ENCODE data around the gene ZNF814. TPM values are rescaled to one million over a fixed set of nuclear protein-coding genes. Genes with fewer than 3 reads are reported as not detected.
A peak's percentile ranks its signal among the peaks of the same experiment; 100 is the strongest.
"Not testable (repeated sequence)": the region's sequence is repeated elsewhere in the genome, so short reads cannot be mapped to it uniquely, and the experiment has no call there.

The ZNF814 gene
- total RNA-seq (2022) (3.1 and 4.0 TPM in 2 replicates), Bru-seq, nascent RNA (percentile 39 among the genes with signal in this experiment), BruChase-seq, experiment 1, labeled RNA remaining after a 6-hour chase (percentile 60 among the genes with signal in this experiment), BruChase-seq, experiment 2, labeled RNA remaining after a 2-hour chase (percentile 47 among the genes with signal in this experiment)
- long read RNA-seq, partial matches to known transcripts = 5 of 18 reads
- long read RNA-seq, other reads (novel, unspliced or antisense) = 11 of 18 reads

DNA sequence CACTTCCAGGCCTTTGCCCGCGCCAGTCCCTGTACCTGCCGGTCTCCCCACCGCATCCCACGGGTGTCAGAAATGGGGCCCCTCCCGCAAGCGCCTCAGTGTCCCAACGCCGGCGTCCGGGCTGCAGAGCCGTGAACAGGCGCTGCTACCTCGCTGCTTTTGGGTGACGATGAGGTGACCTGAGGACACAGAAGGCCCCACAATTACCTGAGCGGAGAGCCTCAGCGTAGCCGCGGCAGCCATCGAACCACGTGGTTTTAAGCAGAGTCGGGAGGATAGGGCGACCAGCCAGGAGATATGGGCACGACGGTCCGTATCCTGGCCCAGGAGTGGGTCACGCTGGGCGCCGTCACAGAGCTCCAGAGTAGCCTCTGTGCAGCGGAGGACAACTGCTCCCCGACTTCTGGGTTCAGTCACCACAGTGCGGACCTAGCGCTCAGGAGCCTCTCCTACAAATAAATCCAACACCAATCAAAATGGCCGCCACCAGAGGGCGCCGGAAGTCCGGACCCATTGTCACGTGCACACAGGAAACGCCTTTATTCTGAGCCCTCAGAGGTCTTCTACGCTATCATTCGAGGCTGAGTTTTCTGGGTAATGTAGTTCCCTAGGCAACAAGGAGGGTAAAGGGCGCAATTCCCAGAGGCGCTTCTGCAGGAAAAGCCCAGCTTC lies at the start of gene ZNF814:
Gene ZNF814 (minus strand): TSS at position 478 of the 672 bp plus-strand sequence. CDS start 235 bp downstream, at position 243.
- H3K4me1 Mint-ChIP-seq (ENCODE audit: insufficient read depth, unreplicated experiment) = no peaks in the 10 kb centered on the region
- intact Hi-C loops (cut with micrococcal nuclease) = no loop called here
- H3K9me3 Mint-ChIP-seq (ENCODE audit: unreplicated experiment) = peaks cover 15% of the 10 kb centered on the region
- H3K27ac Mint-ChIP-seq (ENCODE audit: low read depth, unreplicated experiment) = no peak within 1 kb of the TSS
- no peak for DNase-seq (ENCODE audit: unreplicated experiment)
- TF ChIP-seq, protein P1, sequence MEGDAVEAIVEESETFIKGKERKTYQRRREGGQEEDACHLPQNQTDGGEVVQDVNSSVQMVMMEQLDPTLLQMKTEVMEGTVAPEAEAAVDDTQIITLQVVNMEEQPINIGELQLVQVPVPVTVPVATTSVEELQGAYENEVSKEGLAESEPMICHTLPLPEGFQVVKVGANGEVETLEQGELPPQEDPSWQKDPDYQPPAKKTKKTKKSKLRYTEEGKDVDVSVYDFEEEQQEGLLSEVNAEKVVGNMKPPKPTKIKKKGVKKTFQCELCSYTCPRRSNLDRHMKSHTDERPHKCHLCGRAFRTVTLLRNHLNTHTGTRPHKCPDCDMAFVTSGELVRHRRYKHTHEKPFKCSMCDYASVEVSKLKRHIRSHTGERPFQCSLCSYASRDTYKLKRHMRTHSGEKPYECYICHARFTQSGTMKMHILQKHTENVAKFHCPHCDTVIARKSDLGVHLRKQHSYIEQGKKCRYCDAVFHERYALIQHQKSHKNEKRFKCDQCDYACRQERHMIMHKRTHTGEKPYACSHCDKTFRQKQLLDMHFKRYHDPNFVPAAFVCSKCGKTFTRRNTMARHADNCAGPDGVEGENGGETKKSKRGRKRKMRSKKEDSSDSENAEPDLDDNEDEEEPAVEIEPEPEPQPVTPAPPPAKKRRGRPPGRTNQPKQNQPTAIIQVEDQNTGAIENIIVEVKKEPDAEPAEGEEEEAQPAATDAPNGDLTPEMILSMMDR (IDR thresholded peaks at IDR 0.05; ENCODE audit: unreplicated experiment) = peak; percentile 6
- no peaks in the 10 kb centered on the region for H3K36me3 Mint-ChIP-seq (ENCODE audit: insufficient read depth, unreplicated experiment)
- H3K4me3 Mint-ChIP-seq (ENCODE audit: unreplicated experiment) = no peak within 1 kb of the TSS
- no peaks in the 10 kb centered on the region for H3K27me3 Mint-ChIP-seq (ENCODE audit: insufficient read depth, unreplicated experiment)
- BruUV-seq (replicated peaks) = no TSS peak
- CTCF ChIA-PET = no interaction called here
- POLR2A ChIA-PET = no interaction called here

DNA sequence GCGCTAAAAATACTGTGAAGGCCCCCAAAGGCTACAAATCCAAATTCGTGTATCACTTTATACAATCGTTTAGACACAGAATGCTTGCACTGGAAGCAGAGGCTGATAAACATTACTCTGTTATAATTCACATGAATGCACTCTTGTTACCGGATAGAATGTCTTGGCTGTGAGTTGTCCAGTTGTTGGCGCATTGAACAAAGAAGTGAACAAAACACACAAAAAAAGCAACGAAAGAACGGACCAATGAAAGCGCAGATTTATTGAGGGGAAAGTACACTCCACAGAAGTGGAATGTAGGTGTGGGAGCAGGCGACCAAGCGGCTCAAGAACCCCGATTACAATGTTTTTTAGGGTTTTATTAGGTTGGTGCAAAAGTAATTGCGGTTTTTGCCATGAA lies 46.9 kb upstream of the ZNF814 start:
- BruUV-seq (replicated peaks) = no TSS peak
- intact Hi-C loops (cut with micrococcal nuclease) = no loop called here
- no peaks in the 10 kb centered on the region for H3K27me3 Mint-ChIP-seq (ENCODE audit: insufficient read depth, unreplicated experiment)
- H3K9me3 Mint-ChIP-seq (ENCODE audit: unreplicated experiment) = peaks cover 31% of the 10 kb centered on the region
- H3K4me3 Mint-ChIP-seq (ENCODE audit: unreplicated experiment) = no peak overlapping the region
- ChIA-PET CTCF (interaction anchor here (0.7 kb wide), 2 partner anchors 241 to 346 kb away, joined by 3 read pairs; no protein-coding TSS in a partner anchor), POLR2A (no interaction called here)
- no peak for DNase-seq (ENCODE audit: unreplicated experiment)
- H3K36me3 Mint-ChIP-seq (ENCODE audit: insufficient read depth, unreplicated experiment) = no peaks in the 10 kb centered on the region
- no peak overlapping the region for H3K27ac Mint-ChIP-seq (ENCODE audit: low read depth, unreplicated experiment)
- TF ChIP-seq, protein P1 (IDR thresholded peaks at IDR 0.05; ENCODE audit: unreplicated experiment) = no peak
- H3K4me1 Mint-ChIP-seq (ENCODE audit: insufficient read depth, unreplicated experiment) = no peaks in the 10 kb centered on the region

DNA sequence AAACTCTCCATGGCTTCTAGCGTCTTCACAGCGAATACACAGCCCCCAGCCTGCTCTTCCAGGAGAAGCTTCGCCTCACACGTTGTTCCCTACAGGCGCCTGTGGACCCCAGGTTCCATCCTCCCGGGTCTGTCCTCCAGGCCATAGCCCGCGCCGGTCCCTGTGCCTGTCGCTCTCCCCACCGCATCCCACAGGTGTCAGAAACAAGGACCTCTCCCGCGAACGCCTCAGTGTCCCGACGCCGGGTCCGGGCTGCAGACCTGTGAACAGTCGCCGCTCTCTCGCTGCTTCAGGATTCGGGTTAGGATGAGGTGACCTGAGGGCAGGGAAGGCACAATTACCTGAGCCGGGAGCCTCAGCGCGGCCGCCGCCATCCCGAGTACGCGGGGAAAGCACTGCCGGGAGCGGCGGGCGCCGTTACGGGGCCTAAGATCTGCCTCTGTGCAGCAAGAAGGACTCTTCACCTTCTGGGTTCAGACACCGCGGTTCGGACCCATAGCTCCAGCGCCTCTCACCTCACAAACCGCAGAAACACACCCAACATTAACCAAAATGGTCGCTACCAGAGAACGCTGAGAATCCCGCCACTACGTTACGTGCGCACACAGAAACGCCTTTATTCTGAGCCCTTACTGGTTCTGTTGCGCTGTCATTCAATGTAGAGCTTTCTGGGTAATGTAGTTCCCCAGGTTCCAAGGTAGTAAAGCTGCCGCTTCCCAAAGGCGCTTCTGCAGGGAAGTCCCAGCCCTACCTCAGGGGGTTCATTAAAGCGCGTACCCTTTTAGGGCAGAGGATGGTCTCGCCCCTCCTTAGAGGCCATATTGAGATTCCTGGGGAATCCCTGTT lies 46.2 kb upstream of the ZNF814 start, which contains the start of gene ZNF418:
Gene ZNF418 (minus strand): TSS at position 583 of the 846 bp plus-strand sequence. CDS start 1,580 bp downstream, outside the sequence.
- TF ChIP-seq, protein P1 (IDR thresholded peaks at IDR 0.05; ENCODE audit: unreplicated experiment) = no peak
- BruUV-seq (replicated peaks) = no TSS peak
- intact Hi-C loops (cut with micrococcal nuclease) = no loop called here
- ChIA-PET POLR2A (interaction anchor here (0.6 kb wide), 1 partner anchor 13 kb away, joined by 3 read pairs; no protein-coding TSS in a partner anchor), CTCF (interaction anchor here (0.7 kb wide), 1 partner anchor 242 kb away, joined by 3 read pairs; no protein-coding TSS in a partner anchor)
- Mint-ChIP-seq H3K27ac (ENCODE audit: low read depth, unreplicated experiment) (no peak within 1 kb of the TSS), H3K36me3 (ENCODE audit: insufficient read depth, unreplicated experiment) (no peaks in the 10 kb centered on the region), H3K9me3 (ENCODE audit: unreplicated experiment) (peaks cover 31% of the 10 kb centered on the region), H3K4me1 (ENCODE audit: insufficient read depth, unreplicated experiment) (no peaks in the 10 kb centered on the region), H3K4me3 (ENCODE audit: unreplicated experiment) (no peak within 1 kb of the TSS), H3K27me3 (ENCODE audit: insufficient read depth, unreplicated experiment) (no peaks in the 10 kb centered on the region)
- DNase-seq (ENCODE audit: unreplicated experiment) = no peak

DNA sequence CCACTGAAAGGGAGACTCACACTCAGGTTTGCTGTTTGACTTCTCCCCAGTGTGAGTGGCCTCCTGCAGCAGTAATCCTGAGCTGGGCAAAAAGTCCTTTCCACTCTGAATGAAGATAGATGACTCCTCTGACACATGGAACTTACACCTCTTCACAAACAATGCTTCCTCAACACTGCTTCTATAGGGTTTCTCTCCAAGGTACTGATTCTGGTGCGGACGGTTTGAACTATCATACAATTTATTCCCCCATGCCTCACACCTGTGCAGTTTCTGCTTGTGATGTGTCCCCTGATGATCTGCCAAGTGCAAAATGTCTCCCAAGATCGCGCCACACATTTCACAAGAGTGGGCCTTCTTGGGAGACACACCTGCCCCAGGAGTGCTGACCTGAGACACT lies 38.8 kb upstream of the ZNF814 start:
- no peaks in the 10 kb centered on the region for H3K4me1 Mint-ChIP-seq (ENCODE audit: insufficient read depth, unreplicated experiment)
- POLR2A ChIA-PET = no interaction called here
- TF ChIP-seq, protein P1 (IDR thresholded peaks at IDR 0.05; ENCODE audit: unreplicated experiment) = no peak
- BruUV-seq (replicated peaks) = no TSS peak
- no peak overlapping the region for H3K27ac Mint-ChIP-seq (ENCODE audit: low read depth, unreplicated experiment)
- no peaks in the 10 kb centered on the region for H3K27me3 Mint-ChIP-seq (ENCODE audit: insufficient read depth, unreplicated experiment)
- CTCF ChIA-PET = no interaction called here
- intact Hi-C loops (cut with micrococcal nuclease) = no loop called here
- DNase-seq (ENCODE audit: unreplicated experiment) = no peak
- H3K4me3 Mint-ChIP-seq (ENCODE audit: unreplicated experiment) = no peak overlapping the region
- H3K9me3 Mint-ChIP-seq (ENCODE audit: unreplicated experiment) = peaks cover 9% of the 10 kb centered on the region
- H3K36me3 Mint-ChIP-seq (ENCODE audit: insufficient read depth, unreplicated experiment) = no peaks in the 10 kb centered on the region

DNA sequence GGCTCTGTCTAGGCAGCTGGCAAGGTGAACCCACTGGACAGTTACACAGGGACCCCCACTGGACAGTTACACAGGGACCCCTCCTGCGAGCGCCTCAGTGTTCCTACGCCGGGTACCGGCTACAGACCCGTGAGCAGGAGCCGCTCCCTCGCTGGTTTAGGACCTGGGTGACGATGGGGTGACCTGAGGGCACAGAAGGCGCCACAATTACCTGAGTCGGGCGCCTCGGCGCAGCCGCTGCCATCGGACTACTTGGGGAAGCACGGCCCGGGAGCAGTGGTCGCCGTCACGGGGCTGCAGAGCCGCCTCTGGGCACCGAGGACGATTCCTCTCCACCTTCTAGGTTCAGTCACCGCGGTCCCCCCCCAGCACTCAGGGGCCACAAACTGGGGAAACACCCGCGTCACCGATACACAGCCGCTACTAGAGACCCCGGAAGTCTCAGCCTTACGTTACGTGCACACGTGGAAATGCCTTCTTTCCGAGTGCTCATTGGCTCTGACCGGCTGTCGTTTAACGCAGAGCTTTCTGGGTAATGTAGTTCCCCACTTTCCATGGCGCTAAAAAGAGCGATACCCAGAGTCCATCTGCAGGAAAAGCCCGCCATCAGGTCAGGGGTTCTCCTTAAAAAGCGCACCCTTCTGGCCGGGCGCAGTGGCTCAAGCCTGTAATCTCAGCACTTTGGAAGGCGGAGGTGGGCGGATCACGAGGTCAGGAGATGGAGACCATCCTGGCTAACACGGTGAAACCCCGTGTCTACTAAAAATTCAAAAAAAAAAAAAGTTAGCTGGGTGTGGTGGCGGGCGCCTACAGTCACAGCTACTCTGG lies 27.5 kb upstream of the ZNF814 start, which contains the start of gene ZNF417:
Gene ZNF417 (minus strand): TSS at position 425 of the 828 bp plus-strand sequence. CDS start 181 bp downstream, at position 244.
- TSS peak; percentile 65 for BruUV-seq (replicated peaks)
- not testable (repeated sequence) for H3K4me1 Mint-ChIP-seq (ENCODE audit: insufficient read depth, unreplicated experiment); H3K27me3 Mint-ChIP-seq (ENCODE audit: insufficient read depth, unreplicated experiment)
- H3K4me3 Mint-ChIP-seq (ENCODE audit: unreplicated experiment) = peak within 1 kb of the TSS; percentile 93
- ChIA-PET POLR2A (interaction anchor here (0.6 to 1.4 kb wide), 3 partner anchors 30 to 446 kb away, joined by 3 to 7 read pairs (median 4); partner anchors contain the start of genes ZNF497 and ZNF551), CTCF (interaction anchor here (0.8 to 1.4 kb wide), 2 partner anchors 9 to 13 kb away, joined by 5 to 7 read pairs; no protein-coding TSS in a partner anchor)
- peak within 1 kb of the TSS; percentile 94 for H3K27ac Mint-ChIP-seq (ENCODE audit: low read depth, unreplicated experiment)
- H3K9me3 Mint-ChIP-seq (ENCODE audit: unreplicated experiment) = peaks cover 25% of the 10 kb centered on the region
- H3K36me3 Mint-ChIP-seq (ENCODE audit: insufficient read depth, unreplicated experiment) = peaks cover 30% of the 10 kb centered on the region
- peak; percentile 94 for DNase-seq (ENCODE audit: unreplicated experiment)
- intact Hi-C loops (cut with micrococcal nuclease) = loop anchor here (10.0 kb wide), 1 partner anchor 342 kb away; the partner anchor contains the start of gene ZNF416

All from MCF 10A (cell line).